NCI-H345 (cell line): ENCODE results near the gene ANXA4.
"Not testable (repeated sequence)": the region's sequence is repeated elsewhere in the genome, so short reads cannot be mapped to it uniquely, and the experiment has no call there.

Experiments used
- DNase-seq: peaks from one replicate; lab custom pipeline; 2025; lab: John Stamatoyannopoulos, UW

The ANXA4 gene

DNA sequence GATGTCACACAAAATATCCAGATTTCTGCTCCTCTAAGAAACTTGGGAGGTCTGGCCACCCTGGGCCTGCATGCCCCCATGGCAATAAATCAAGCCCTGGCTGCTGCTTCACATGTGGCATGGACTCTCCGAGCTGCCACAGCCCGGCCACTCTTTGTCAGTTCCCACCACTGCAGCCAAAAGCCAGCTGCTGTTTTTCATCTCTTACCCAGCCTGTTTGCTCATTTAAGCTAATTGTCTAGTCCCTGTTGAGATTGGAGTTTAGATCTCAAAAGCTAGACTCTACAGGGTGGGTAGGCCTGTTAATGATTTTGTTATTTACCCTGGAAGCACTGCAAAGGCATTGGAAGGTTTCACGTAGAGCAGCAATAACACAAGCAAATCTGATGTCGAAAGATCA, 20.9 kb upstream of the ANXA4 start:
- no peak for DNase-seq

- DNase-seq, result no peak
Measured at GRCh38 chr2:69723791-69724190, 18.1 kb upstream of the ANXA4 start.

DNA sequence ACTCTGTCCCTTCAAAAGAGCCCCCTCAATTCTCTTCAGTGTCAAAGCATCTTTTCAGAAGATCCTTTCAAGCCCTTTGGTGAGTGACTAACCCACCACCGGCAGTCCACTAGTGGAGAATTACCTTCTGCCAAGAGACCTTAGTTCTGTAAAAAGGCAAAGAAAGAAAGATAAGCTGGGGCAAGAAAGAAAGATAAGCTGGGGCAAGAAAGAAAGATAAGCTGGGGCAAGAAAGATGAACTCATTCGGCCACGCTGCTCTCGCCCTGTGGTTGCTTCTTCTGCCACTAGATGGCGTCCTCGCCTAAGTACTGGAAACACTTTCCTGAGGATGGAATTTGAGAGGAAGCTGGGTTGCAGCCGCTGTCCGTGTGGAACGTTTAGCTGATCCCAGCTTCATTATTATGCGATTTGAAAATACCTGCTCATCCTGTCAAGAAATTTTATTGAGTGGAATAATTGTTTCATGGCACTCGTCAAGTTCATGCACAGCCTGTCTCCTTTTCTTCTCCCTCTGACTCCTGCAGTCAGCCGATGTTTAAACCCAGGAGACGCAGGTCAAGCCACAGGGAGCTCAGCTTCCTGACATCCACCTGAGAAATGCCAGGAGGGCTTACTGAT, 17.3 kb upstream of the ANXA4 start:
- DNase-seq, result peak; percentile 82

- no peak for DNase-seq
Measured at GRCh38 chr2:69725706-69726360, 16.1 kb upstream of the ANXA4 start.

DNA sequence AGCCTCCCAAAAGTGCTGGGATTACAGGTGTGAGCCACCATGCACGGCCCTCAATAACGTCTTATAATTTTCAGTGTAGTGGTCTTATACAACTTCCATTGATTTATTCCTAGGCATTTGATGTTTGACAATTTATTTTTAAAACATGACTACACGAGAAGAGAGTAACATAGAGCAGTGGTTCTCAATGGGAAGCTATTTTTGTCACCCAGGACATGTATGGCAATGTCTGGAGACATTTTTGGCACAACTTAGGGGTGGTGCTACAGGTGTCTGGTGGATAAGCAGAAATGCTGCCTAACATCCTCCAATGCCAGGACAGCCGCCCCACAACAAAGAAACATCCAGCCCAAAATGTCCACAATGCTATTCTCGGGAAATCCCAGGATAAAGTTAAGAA, 12.7 kb upstream of the ANXA4 start:
- DNase-seq, result no peak

GRCh38 chr2:69729781-69730180, 12.2 kb upstream of the ANXA4 start:
- DNase-seq, result no peak

GRCh38 chr2:69731147-69731970, 10.6 kb upstream of the ANXA4 start:
- no peak for DNase-seq

- no peak for DNase-seq
Measured at GRCh38 chr2:69733342-69734034, 8.4 kb upstream of the ANXA4 start.

GRCh38 chr2:69734035-69734611, 7.8 kb upstream of the ANXA4 start:
- DNase-seq, result no peak

DNA sequence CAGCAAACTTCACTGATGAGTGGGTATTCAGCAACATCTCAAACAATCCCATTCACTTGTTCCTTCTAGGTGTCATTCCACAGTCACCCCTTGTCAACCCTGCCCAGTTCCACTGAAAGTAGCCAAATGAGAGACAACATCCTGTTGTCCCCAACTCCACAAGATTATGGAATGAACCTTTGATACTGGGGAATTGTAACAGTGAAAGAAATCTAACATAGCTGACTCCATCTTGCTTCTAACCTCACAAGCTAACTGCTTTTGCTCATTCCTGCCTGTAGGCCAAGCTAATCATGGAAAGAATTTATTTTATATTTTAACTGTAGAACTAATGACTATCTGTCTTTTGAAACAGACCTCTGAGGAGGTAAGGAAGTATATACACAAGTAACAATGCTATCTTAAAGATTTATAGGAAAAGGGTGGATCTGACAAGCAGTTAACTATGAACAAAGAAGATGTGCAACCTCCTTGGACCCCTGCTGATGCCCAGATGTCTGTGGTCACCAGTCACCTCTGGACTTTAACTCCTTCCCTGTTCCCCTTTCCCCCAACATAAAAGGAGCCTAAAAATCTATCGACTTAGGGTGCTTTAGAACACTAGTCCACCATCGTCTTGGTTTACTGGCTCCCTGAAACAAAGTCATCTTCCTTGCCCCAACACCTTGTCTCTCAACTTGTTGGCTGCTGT, 6.9 kb upstream of the ANXA4 start:
- no peak for DNase-seq

- DNase-seq, result no peak
Measured at GRCh38 chr2:69735686-69736085, 6.2 kb upstream of the ANXA4 start.

- DNase-seq, result not testable (repeated sequence)
Measured at GRCh38 chr2:69738149-69738548, 3.8 kb upstream of the ANXA4 start.

GRCh38 chr2:69740502-69740951, 1.4 kb upstream of the ANXA4 start:
- DNase-seq, result no peak

- DNase-seq, result no peak
Measured at GRCh38 chr2:69741229-69741574, 732 bp upstream of the ANXA4 start.

DNA sequence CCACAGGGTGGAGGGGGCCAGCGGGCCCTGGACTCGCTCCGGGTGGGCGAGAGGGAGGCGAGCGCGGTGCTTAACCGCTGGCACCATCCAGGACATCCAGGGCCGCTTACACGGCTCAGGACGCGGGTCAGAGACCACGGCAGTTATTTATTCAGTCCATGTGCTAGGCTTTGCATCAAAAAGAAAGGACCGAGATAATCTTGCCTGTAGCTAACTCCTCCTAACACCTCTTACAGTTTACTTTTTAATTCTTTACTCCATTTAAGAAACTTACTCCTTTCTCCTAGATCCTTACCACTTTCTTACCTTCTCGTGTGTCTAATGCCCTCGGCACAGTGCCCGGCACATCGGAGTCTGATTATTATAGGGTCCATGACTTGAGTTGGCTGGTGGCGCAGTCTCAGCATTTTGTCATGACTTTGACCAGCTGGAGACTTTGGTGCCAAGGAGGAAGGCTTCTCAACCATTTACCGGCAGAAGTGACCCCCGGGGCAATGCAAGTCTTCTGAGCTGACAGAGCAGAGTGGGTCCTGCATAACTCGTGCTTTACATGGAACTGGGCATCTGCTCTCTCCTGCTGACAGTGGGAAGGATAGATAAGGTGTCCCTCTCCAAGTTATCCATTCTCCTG, 503 bp downstream of the ANXA4 start:
- no peak for DNase-seq

- no peak for DNase-seq
Measured at GRCh38 chr2:69743847-69744264, 1.9 kb downstream of the ANXA4 start.

GRCh38 chr2:69744456-69744855, 2.5 kb downstream of the ANXA4 start:
- DNase-seq, result no peak

DNA sequence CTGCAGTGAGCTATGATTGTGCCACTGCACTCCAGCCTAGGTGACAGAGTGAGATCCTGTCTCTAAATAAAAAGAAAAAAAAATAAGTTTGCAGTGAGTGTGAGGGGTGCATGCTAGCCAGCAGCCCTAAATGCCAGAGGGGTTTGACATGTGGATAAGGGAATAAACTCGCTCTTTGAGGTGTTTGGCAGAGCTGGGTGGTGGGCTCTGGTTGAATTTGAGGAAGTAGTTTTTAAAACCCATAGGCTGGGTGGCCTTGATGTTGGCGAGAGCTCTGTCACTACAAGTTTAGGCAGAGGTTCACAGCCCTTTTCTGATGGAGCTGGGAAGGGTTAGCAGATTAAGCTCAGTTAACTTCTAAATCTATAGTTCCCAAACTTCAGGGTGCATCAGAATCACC, 3.1 kb downstream of the ANXA4 start:
- DNase-seq, result no peak

DNA sequence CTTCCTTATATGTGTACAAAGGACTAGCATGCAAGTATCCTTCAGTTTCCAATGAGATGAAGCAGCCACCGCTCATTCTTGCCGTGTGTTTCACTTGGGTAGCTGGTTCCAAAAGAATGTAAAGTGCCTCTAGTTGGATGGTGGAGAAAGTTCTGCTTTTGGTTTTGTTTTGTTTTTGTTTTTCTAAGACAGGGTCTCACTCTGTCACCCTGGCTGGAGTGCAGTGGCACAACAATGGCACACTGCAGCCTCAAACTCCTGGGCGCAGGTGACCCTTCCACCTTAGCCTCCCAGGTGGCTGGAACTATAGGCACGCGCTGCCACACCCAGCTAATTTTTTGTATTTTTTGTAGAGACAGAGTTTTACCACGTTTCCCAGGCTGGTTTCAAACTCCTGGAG, 8.3 kb downstream of the ANXA4 start:
- DNase-seq, result no peak

GRCh38 chr2:69753659-69754363, 11.9 kb downstream of the ANXA4 start:
- DNase-seq, result no peak

- no peak for DNase-seq
Measured at GRCh38 chr2:69754633-69755032, 12.7 kb downstream of the ANXA4 start.
